Effector memory CD4-positive, alpha-beta T cell (primary cell): ENCODE results near the gene MMP14.
A peak's percentile ranks its signal among the peaks of the same experiment; 100 is the strongest.
"Not testable (repeated sequence)": the region's sequence is repeated elsewhere in the genome, so short reads cannot be mapped to it uniquely, and the experiment has no call there.

ENCODE experiments used
- DNase-seq, 3 donors: peaks; one replicate each; pipeline ENCODE4 v3.0.0-alpha.2; 2020
- H3K27ac ChIP-seq: 2 replicates; pipeline ENCODE4 v1.7.0; 2013; ENCODE audit warnings: mild to moderate bottlenecking, low read length, moderate library complexity; ENCODE audit not compliant: insufficient read depth, poor library complexity, severe bottlenecking
- H3K27me3 ChIP-seq: replicated peaks from 2 replicates; pipeline ENCODE4 v1.7.0; 2013; ENCODE audit warnings: mild to moderate bottlenecking, low read length; ENCODE audit not compliant: insufficient read depth, control insufficient read depth, poor library complexity, severe bottlenecking
- H3K36me3 ChIP-seq: 2 replicates; pipeline ENCODE4 v1.7.0; 2013; ENCODE audit warnings: mild to moderate bottlenecking, low read length, moderate library complexity; ENCODE audit not compliant: control insufficient read depth, insufficient read depth
- H3K4me1 ChIP-seq: 2 replicates; pipeline ENCODE4 v1.7.0; 2013; ENCODE audit warnings: low read length, mild to moderate bottlenecking; ENCODE audit not compliant: control insufficient read depth, insufficient read depth, poor library complexity, severe bottlenecking
- H3K4me3 ChIP-seq: 2 replicates; pipeline ENCODE4 v1.7.0; 2013; ENCODE audit warnings: low read length, low read depth, mild to moderate bottlenecking; ENCODE audit not compliant: insufficient read depth, poor library complexity, severe bottlenecking
- H3K9me3 ChIP-seq: 2 replicates; pipeline ENCODE4 v1.7.0; 2013; ENCODE audit warnings: mild to moderate bottlenecking, low read length, moderate library complexity; ENCODE audit not compliant: control insufficient read depth

Gene MMP14

GRCh38 chr14:22860377-22860776, 24.0 kb downstream of the MMP14 start:
- not testable (repeated sequence) for H3K36me3 ChIP-seq, H3K27me3 ChIP-seq

GRCh38 chr14:22861651-22862050, 25.3 kb downstream of the MMP14 start:
- H3K4me3 ChIP-seq: no peak overlapping the region
- no peak for DNase-seq
- H3K27me3 ChIP-seq: no peaks in the 10 kb centered on the region
- no peak overlapping the region for H3K27ac ChIP-seq
- H3K9me3 ChIP-seq: no peaks in the 10 kb centered on the region
- H3K4me1 ChIP-seq: peaks cover 13% of the 10 kb centered on the region
- H3K36me3 ChIP-seq: no peaks in the 10 kb centered on the region

More at GRCh38 chr14:22860377-22860776, 24.0 kb downstream of the MMP14 start:
- H3K4me3 ChIP-seq, H3K27ac ChIP-seq, H3K9me3 ChIP-seq, DNase-seq: not testable (repeated sequence)
- H3K4me1 ChIP-seq: peaks cover 13% of the 10 kb centered on the region

DNA sequence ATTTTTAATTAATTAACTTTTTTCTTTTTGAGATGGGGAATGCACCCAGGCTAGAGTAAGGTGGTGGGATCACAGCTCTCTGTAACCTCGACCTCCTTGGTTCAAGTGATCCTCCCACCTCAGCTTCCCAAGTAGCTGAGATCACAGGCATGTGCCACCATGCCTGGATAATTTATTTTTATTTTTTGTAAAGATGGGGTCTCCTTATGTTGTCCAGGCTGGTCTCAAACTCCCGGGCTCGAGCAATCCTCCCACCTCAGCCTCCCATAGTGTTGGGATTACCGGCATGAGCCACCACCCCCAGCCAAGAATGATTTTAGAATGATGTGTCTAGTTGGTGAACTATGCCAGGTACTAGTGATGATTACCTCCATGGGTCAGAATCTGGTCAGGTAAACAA, 28.6 kb downstream of the MMP14 start:
- Histone ChIP-seq H3K27ac (no peak overlapping the region), H3K4me1 (peaks cover 5% of the 10 kb centered on the region), H3K9me3 (no peaks in the 10 kb centered on the region), H3K36me3 (no peaks in the 10 kb centered on the region), H3K4me3 (no peak overlapping the region), H3K27me3 (no peaks in the 10 kb centered on the region)
- no peak for DNase-seq

DNA sequence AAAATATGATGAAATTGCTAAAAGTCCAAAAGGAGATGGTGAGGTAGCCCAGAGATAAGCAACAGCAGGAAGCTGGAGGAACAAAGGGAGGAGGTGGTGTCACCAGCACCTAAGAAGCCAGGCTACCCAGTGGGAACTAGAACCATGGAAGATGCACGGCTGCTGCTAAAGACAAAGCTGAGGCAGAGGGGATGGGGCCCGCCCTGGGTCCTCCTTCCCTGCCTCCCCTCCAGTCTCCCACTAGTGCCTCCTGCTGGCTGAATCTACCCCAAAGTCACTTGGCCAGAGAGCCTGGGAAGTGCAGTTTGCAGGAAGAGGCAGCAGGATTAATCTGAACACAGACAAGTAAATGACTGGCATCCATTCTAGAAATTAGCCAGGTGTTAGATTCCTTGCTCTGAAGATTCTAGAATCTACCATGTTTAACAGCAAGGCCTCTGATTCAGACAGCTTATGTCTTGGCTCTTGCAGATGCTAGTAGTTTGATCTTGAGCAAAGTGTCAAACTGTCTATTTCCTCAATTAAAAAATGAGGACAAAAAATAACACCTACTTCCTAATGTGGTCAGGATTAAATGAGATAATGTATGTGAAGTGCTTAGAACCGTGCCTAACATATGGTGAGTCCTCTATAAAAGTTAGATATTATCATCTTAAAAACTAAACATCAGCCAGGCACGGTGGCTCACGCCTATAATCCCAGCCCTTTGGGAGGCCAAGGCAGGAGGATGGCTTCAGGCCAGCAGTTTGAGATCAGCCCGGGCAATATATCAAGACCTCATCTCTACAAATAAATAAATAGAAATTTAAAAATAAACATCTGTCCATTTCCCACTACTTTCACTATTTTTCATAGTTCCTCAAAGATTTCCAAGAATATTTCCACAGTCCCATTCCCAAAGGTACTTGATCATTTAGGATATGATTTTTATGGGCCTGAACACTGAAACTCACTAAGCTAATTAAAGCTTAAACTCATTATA, 29.3 kb downstream of the MMP14 start:
- Histone ChIP-seq H3K27me3 (no peaks in the 10 kb centered on the region), H3K36me3 (no peaks in the 10 kb centered on the region), H3K27ac (no peak overlapping the region), H3K4me3 (no peak overlapping the region), H3K4me1 (peaks cover 12% of the 10 kb centered on the region), H3K9me3 (no peaks in the 10 kb centered on the region)
- DNase-seq: no peak

- Histone ChIP-seq H3K36me3 (no peaks in the 10 kb centered on the region), H3K27me3 (no peaks in the 10 kb centered on the region), H3K4me1 (peaks cover 12% of the 10 kb centered on the region), H3K9me3 (no peaks in the 10 kb centered on the region), H3K27ac (no peak overlapping the region), H3K4me3 (no peak overlapping the region)
- DNase-seq: no peak
Observed at GRCh38 chr14:22866874-22867273, 30.5 kb downstream of the MMP14 start.

- peak overlapping the region; percentile 93 for H3K27ac ChIP-seq
- DNase-seq: no peak
Observed at GRCh38 chr14:22870811-22871223, 34.4 kb downstream of the MMP14 start.

GRCh38 chr14:22871224-22872032, 35.0 kb downstream of the MMP14 start, which contains the start of gene LRP10:
LRP10 (plus strand) TSS chr14:22871740; CDS start chr14:22872304, 564 bp downstream.
- no peaks in the 10 kb centered on the region for H3K27me3 ChIP-seq
- peaks cover 28% of the 10 kb centered on the region for H3K36me3 ChIP-seq
- H3K4me1 ChIP-seq: peaks cover 29% of the 10 kb centered on the region
- H3K27ac ChIP-seq: peak within 1 kb of the TSS; percentile 93
- DNase-seq: peak; percentile 61 to 73 (median 68)
- peak within 1 kb of the TSS; percentile 94 for H3K4me3 ChIP-seq
- H3K9me3 ChIP-seq: no peaks in the 10 kb centered on the region

More at GRCh38 chr14:22870811-22871223, 34.4 kb downstream of the MMP14 start:
- H3K4me1 ChIP-seq: peaks cover 29% of the 10 kb centered on the region
- H3K27me3 ChIP-seq: no peaks in the 10 kb centered on the region
- H3K36me3 ChIP-seq: peaks cover 22% of the 10 kb centered on the region
- H3K4me3 ChIP-seq: peak overlapping the region; percentile 94
- no peaks in the 10 kb centered on the region for H3K9me3 ChIP-seq

GRCh38 chr14:22872033-22872832, 35.8 kb downstream of the MMP14 start:
- Histone ChIP-seq H3K36me3 (peaks cover 36% of the 10 kb centered on the region), H3K4me3 (peak overlapping the region; percentile 94), H3K27me3 (no peaks in the 10 kb centered on the region), H3K9me3 (no peaks in the 10 kb centered on the region), H3K4me1 (peaks cover 29% of the 10 kb centered on the region), H3K27ac (peak overlapping the region; percentile 93)
- peak; percentile 45 to 67 (median 61) for DNase-seq

DNA sequence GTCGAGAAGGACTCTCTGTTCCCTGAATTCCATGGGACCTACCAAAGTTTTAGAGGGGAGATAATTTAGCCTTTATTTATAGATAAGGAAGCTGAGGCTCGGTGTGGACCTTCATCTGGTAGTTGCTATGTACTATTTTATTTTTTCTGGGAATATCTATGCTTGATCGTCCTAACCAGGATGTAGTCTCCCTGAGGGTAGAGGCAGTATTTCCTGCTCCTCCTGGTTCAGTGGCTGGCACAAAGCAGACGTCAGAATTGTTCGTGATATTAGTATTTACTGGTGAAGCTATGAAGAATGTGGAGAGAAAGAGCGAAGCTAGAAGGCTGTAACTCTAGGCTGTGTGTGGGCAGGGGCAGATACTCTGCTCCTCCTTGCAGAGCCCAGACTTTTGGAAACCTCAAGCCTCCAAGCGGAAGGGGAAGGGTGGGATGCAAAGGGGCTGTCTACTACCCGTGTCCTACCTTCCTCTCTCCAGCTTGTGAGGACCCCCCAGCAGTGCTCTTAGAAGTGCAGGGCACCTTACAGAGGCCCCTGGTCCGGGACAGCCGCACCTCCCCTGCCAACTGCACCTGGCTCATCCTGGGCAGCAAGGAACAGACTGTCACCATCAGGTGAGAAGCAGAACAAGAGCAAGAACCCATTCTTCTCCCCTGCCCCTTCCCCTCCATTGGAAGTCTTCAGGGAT, 36.6 kb downstream of the MMP14 start:
- Histone ChIP-seq H3K4me1 (peaks cover 29% of the 10 kb centered on the region), H3K36me3 (peaks cover 44% of the 10 kb centered on the region), H3K27me3 (no peaks in the 10 kb centered on the region), H3K27ac (peak overlapping the region; percentile 93), H3K9me3 (no peaks in the 10 kb centered on the region), H3K4me3 (peak overlapping the region; percentile 94)
- DNase-seq: no peak
